Endothelial cell of umbilical vein (primary cell): Measurements from ENCODE around the gene BANK1. TPM values are rescaled to one million over a fixed set of nuclear protein-coding genes. Genes with fewer than 3 reads are reported as not detected.

Source experiments
- BruUV-seq: library from RNA; stranded (reverse); fragments of 400-500 nt; replicated peaks from 2 replicates; lab custom pipeline; 2021; lab: Mats Ljungman, UMichigan
- CTCF ChIA-PET: fragments of 300-600, 350-600 bp; sonication (Branson Sonifier 250); formaldehyde crosslinking; loops from one replicate; lab custom pipeline; 2021; ENCODE audit warnings: antibody characterized with exemption, inconsistent platforms; lab: Charles Lee
- POLR2A ChIA-PET: fragments of 300-600, 350-600 bp; sonication (Branson Sonifier 250); formaldehyde crosslinking; loops from one replicate; lab custom pipeline; 2021; ENCODE audit warnings: antibody characterized with exemption, inconsistent platforms; lab: Charles Lee
- DNase-seq: peaks from one replicate; pipeline ENCODE4 v3.0.0-alpha.2; 2011; ENCODE audit warnings: low read depth, low spot score
- FAIRE-seq: peaks from 2 replicates; lab custom pipeline; 2011; peaks lifted over from hg19 to GRCh38; lab: Jason Lieb, UNC
- H2AFZ ChIP-seq: 2 replicates; pipeline ENCODE4 v1.6.0; 2012; ENCODE audit warnings: low read depth, low read length, control low read depth, inconsistent platforms
- H3K27ac ChIP-seq: 2 replicates; pipeline ENCODE4 v1.5.1; 2011; ENCODE audit warnings: low read depth, mild to moderate bottlenecking, control low read depth, low read length, moderate library complexity; ENCODE audit not compliant: insufficient read depth
- H3K27me3 ChIP-seq, 2 experiments: 2 replicates each; pipeline versions ENCODE4 v1.6.0 to v1.6.1; 2011; ENCODE audit warnings: low read length in 2 of 2, mixed read lengths in 1 of 2; ENCODE audit not compliant: control insufficient read depth in 2 of 2, insufficient read depth in 2 of 2
- H3K36me3 ChIP-seq, 2 experiments: 2 replicates in 1 of 2; 3 replicates in 1 of 2; pipeline ENCODE4 v1.5.1; 2011; ENCODE audit warnings: low read length in 2 of 2, mild to moderate bottlenecking in 1 of 2, moderate library complexity in 1 of 2; ENCODE audit not compliant: control insufficient read depth in 2 of 2, insufficient read depth in 2 of 2; ENCODE audit errors: extremely low read depth in 1 of 2
- H3K4me1 ChIP-seq: 3 replicates; pipeline ENCODE4 v1.5.1; 2011; ENCODE audit warnings: mild to moderate bottlenecking, low read length; ENCODE audit not compliant: control insufficient read depth, insufficient read depth; ENCODE audit errors: extremely low read depth
- H3K4me2 ChIP-seq: 2 replicates; pipeline ENCODE4 v1.6.1; 2011; ENCODE audit warnings: low read length, control low read depth, mixed read lengths; ENCODE audit not compliant: insufficient read depth
- H3K4me3 ChIP-seq, 3 experiments: fragments of 200-600 bp in 1 of 3; sonication (generic), shearing (Covaris generic) in 1 of 3; replicated peaks in 1 of 3; 2 replicates each; pipeline ENCODE4 v1.5.1; 2011 to 2016; ENCODE audit warnings: control low read depth in 3 of 3, low read length in 3 of 3, mild to moderate bottlenecking in 2 of 3, inconsistent platforms in 1 of 3, low read depth in 1 of 3, moderate library complexity in 1 of 3; ENCODE audit not compliant: insufficient read depth in 1 of 3
- H3K79me2 ChIP-seq: 2 replicates; pipeline ENCODE4 v1.6.0; 2012; ENCODE audit warnings: low read length, inconsistent platforms; ENCODE audit not compliant: control insufficient read depth, insufficient read depth
- H3K9ac ChIP-seq: replicated peaks from 2 replicates; pipeline ENCODE3; 2011; ENCODE audit warnings: low read length, control low read depth; ENCODE audit not compliant: insufficient read depth; ENCODE audit errors: extremely low read depth
- H3K9me1 ChIP-seq: replicated peaks from 3 replicates; pipeline ENCODE4 v1.6.0; 2011; ENCODE audit warnings: mild to moderate bottlenecking, low read length; ENCODE audit not compliant: control insufficient read depth, insufficient read depth; ENCODE audit errors: extremely low read depth
- H3K9me3 ChIP-seq: replicated peaks from 2 replicates; pipeline ENCODE4 v1.5.1; 2012; ENCODE audit warnings: low read length, inconsistent platforms; ENCODE audit not compliant: control insufficient read depth, insufficient read depth
- H4K20me1 ChIP-seq: replicated peaks from 2 replicates; pipeline ENCODE3; 2011; ENCODE audit warnings: mild to moderate bottlenecking, low read length; ENCODE audit not compliant: control insufficient read depth, insufficient read depth; ENCODE audit errors: extremely low read depth
- CTCF ChIP-seq, 2 donors: IDR thresholded peaks; 1 replicate in 1 of 2; 2 replicates in 1 of 2; pipeline ENCODE4 v1.5.1; 2011; ENCODE audit warnings: low read length in 2 of 2, mild to moderate bottlenecking in 2 of 2, moderate library complexity in 2 of 2, control low read depth in 1 of 2, inconsistent platforms in 1 of 2, low read depth in 1 of 2; ENCODE audit not compliant: insufficient read depth in 1 of 2; ENCODE audit errors: extremely low read depth in 1 of 2
- FOS ChIP-seq: IDR thresholded peaks from 2 replicates; pipeline ENCODE4 v1.6.1; 2011; ENCODE audit warnings: mild to moderate bottlenecking, low read length, moderate library complexity, borderline replicate concordance; ENCODE audit not compliant: insufficient read depth
- GATA2 ChIP-seq: IDR thresholded peaks from 2 replicates; pipeline ENCODE4 v1.7.0; 2011; ENCODE audit warnings: low read depth, mild to moderate bottlenecking, moderate library complexity, mixed read lengths, low read length; ENCODE audit not compliant: insufficient read length, insufficient read depth
- JUN ChIP-seq: IDR thresholded peaks from 2 replicates; pipeline ENCODE4 v1.6.1; 2011; ENCODE audit warnings: borderline replicate concordance, low read depth; ENCODE audit not compliant: insufficient read length, insufficient read depth
- MYC ChIP-seq: IDR thresholded peaks from one replicate; pipeline ENCODE4 v1.6.1; 2011; ENCODE audit warnings: mild to moderate bottlenecking, low read depth, low read length
- POLR2A ChIP-seq: IDR thresholded peaks from 2 replicates; pipeline ENCODE4 v1.6.1; 2012; ENCODE audit warnings: low read depth, mild to moderate bottlenecking, control low read depth, low read length
- POLR2AphosphoS5 ChIP-seq: IDR thresholded peaks from 2 replicates; pipeline ENCODE4 v1.6.1; 2012; ENCODE audit warnings: low read depth, mild to moderate bottlenecking, control low read depth, low read length, moderate library complexity; ENCODE audit not compliant: insufficient read depth
- dilution Hi-C: fragments of 300-500 bp; cut with MboI; formaldehyde crosslinking; loops from one replicate; pipeline ENCODE4 v1.15.0; 2019; ENCODE audit warnings: low sequenced_read_pairs; ENCODE audit not compliant: extremely low pct_ligation_motif_present
- intact Hi-C: fragments of 100-400 bp; cut with micrococcal nuclease; formaldehyde crosslinking; loops from one replicate; pipeline ENCODE4 v1.10.0; 2022
- polyA plus RNA-seq, 4 experiments: library from polyadenylated mRNA; depleted of rRNA in 3 of 4; stranded (reverse) in 3 of 4; unstranded in 1 of 4; fragments of >200 nt; gene quantifications; 2 replicates each; pipeline versions ENCODE4 v1.2.1 to v1.2.3, GENCODE V29; 2011 to 2012; ENCODE audit warnings: missing spikeins in 1 of 4
- total RNA-seq: library from RNA; stranded (reverse); gene quantifications from 2 replicates; pipeline ENCODE4 v1.2.3, GENCODE V29; 2021
- TF ChIP-seq, protein P1 (sequence below): IDR thresholded peaks from 2 replicates; pipeline ENCODE4 v1.6.1; 2011; ENCODE audit not compliant: insufficient read depth, insufficient read length

BANK1 gene
- total and polyA plus RNA-seq, 2 donors (not counting 3 experiments of a cell fraction or from before 2014, with no cell fraction given), result 0.29 to 0.32 TPM

- TF ChIP-seq FOS (peak; percentile 93), POLR2AphosphoS5 (peak; percentile 48), MYC (no peak), JUN (peak; percentile 82), GATA2 (peak; percentile 28)
- Histone ChIP-seq H3K27ac (peak overlapping the region; percentile 5), H4K20me1 (no peaks in the 10 kb centered on the region), H3K4me3 (no peak overlapping the region), H3K9me3 (no peaks in the 10 kb centered on the region), H3K9me1 (no peaks in the 10 kb centered on the region), H3K36me3 (no peaks in the 10 kb centered on the region), H3K27me3 (no peaks in the 10 kb centered on the region), H3K4me2 (peak overlapping the region; percentile 37), H3K9ac (no peak overlapping the region), H3K79me2 (no peaks in the 10 kb centered on the region), H2AFZ (no peak overlapping the region), H3K4me1 (peaks cover 14% of the 10 kb centered on the region)
- intact Hi-C loops, result loop anchor here (1.0 to 2.0 kb wide), 2 partner anchors 45 to 162 kb away; no protein-coding TSS in a partner anchor
- DNase-seq, result peak; percentile 91
- peak; percentile 87 for FAIRE-seq
- dilution Hi-C loops, result no loop called here
- ChIA-PET POLR2A (no interaction called here), CTCF (no interaction called here)
- BruUV-seq, result no TSS peak
Measured at GRCh38 chr4:101977076-101977475, 186.5 kb downstream of the BANK1 start.

DNA sequence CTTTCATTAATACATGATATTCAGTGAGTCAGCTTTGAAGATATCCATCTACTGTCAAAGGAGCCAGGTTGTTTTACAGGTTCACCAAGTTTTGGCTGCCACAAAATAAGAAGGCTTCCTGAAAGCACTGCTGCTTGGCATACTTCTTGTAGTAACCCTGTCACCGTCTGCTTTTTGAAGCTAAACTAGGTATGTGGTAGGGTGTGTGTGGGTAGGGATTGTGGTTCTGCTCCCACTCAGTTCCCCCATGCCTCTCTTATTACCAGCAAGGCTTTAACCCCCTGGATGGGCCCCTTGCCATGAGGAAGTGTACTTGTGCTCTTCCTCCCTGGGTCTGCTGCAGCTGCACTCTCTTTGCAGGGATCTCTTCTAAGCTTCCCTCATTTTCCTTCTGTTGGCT lies 191.2 kb downstream of the BANK1 start:
- H3K4me2 ChIP-seq, result no peak overlapping the region
- no TSS peak for BruUV-seq
- CTCF ChIA-PET, result no interaction called here

More for the DNA sequence above, 191.2 kb downstream of the BANK1 start:
- Histone ChIP-seq H3K9me3 (no peaks in the 10 kb centered on the region), H3K79me2 (no peaks in the 10 kb centered on the region), H3K4me3 (no peak overlapping the region), H3K27ac (no peak overlapping the region), H2AFZ (peak overlapping the region; percentile 66), H3K9me1 (no peaks in the 10 kb centered on the region), H3K4me1 (peaks cover 10% of the 10 kb centered on the region), H3K27me3 (no peaks in the 10 kb centered on the region), H4K20me1 (no peaks in the 10 kb centered on the region), H3K9ac (no peak overlapping the region), H3K36me3 (no peaks in the 10 kb centered on the region)
- TF ChIP-seq JUN (no peak), POLR2AphosphoS5 (no peak), GATA2 (no peak), FOS (no peak), CTCF (IDR thresholded peaks at IDR 0.05; ENCODE audit: extremely low read depth in 1 of 2, insufficient read depth in 1 of 2, low read depth in 1 of 2, low read length in 2 of 2) (no peak), POLR2A (no peak)
- TF ChIP-seq, protein P1, sequence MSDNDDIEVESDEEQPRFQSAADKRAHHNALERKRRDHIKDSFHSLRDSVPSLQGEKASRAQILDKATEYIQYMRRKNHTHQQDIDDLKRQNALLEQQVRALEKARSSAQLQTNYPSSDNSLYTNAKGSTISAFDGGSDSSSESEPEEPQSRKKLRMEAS, result no peak
- DNase-seq, result no peak
- FAIRE-seq, result no peak
- intact Hi-C loops (no loop called here), dilution Hi-C loops (no loop called here)
- POLR2A ChIA-PET, result no interaction called here
